Natural killer cell (primary cell): ENCODE measurements around the gene SLX4IP. TPM values are rescaled to one million over a fixed set of nuclear protein-coding genes. Genes with fewer than 3 reads are reported as not detected.

Experiments
- ATAC-seq, 3 donors: fragments of 150-1000 bp in 2 of 3; fragments of 200-7000 bp in 1 of 3; cut with Tn5 transposase; 1 replicate in 1 of 3; 2 replicates in 2 of 3; pipeline ENCODE4 v1.10.0; 2021; ENCODE audit warnings: mild to moderate bottlenecking in 2 of 3, moderate library complexity in 2 of 3
- DNase-seq, 2 donors: peaks; one replicate each; pipeline versions ENCODE4 v3.0.0 to v3.0.0-alpha.2; 2013 to 2021; ENCODE audit warnings: mixed read lengths in 1 of 2
- H3K27ac ChIP-seq: one replicate; pipeline ENCODE4 v1.5.1; 2013; ENCODE audit warnings: mild to moderate bottlenecking, low read length
- H3K27me3 ChIP-seq: one replicate; pipeline ENCODE4 v1.6.1; 2013; ENCODE audit warnings: low read length; ENCODE audit not compliant: control insufficient read depth, insufficient read depth
- H3K36me3 ChIP-seq: one replicate; pipeline ENCODE4 v1.6.1; 2013; ENCODE audit warnings: low read length; ENCODE audit not compliant: control insufficient read depth, insufficient read depth
- H3K4me1 ChIP-seq: one replicate; pipeline ENCODE4 v1.6.1; 2013; ENCODE audit warnings: low read length; ENCODE audit not compliant: control insufficient read depth, insufficient read depth
- H3K4me3 ChIP-seq: one replicate; pipeline ENCODE4 v1.5.1; 2013; ENCODE audit warnings: low read length
- H3K9me3 ChIP-seq: one replicate; pipeline ENCODE4 v1.6.1; 2013; ENCODE audit warnings: low read length; ENCODE audit not compliant: control insufficient read depth, insufficient read depth
- H3K27ac Mint-ChIP-seq, 2 donors: one replicate each; pipeline ENCODE4 v1.8.0; 2022; ENCODE audit warnings: mild to moderate bottlenecking in 2 of 2, mixed read lengths in 2 of 2, moderate library complexity in 1 of 2
- H3K27me3 Mint-ChIP-seq, 2 donors: one replicate each; pipeline ENCODE4 v1.8.0; 2022; ENCODE audit warnings: low read depth in 2 of 2, mixed read lengths in 2 of 2
- H3K36me3 Mint-ChIP-seq: one replicate; pipeline ENCODE4 v1.8.0; 2022; ENCODE audit warnings: mixed read lengths
- H3K4me1 Mint-ChIP-seq, 2 donors: one replicate each; pipeline ENCODE4 v1.8.0; 2022; ENCODE audit warnings: mixed read lengths in 2 of 2
- H3K4me3 Mint-ChIP-seq: one replicate; pipeline ENCODE4 v1.8.0; 2022; ENCODE audit warnings: mild to moderate bottlenecking, moderate library complexity, mixed read lengths
- H3K9me3 Mint-ChIP-seq, 2 donors: one replicate each; pipeline ENCODE4 v1.8.0; 2022; ENCODE audit warnings: mixed read lengths in 2 of 2
- WGBS: methylation state at CpG from one replicate; pipeline ENCODE4 v1.1.7; 2013; ENCODE audit warnings: missing lambda C conversion rate; ENCODE audit not compliant: insufficient coverage; 5-methylcytosine and 5-hydroxymethylcytosine counted together
- intact Hi-C: fragments of 100-400 bp; cut with micrococcal nuclease; formaldehyde crosslinking; loops from one replicate; pipeline ENCODE4 v1.14.2; 2022
- total RNA-seq, 4 donors: library from RNA; stranded (reverse); fragments of 120-200 nt in 1 of 4; gene quantifications; one replicate each; pipeline versions ENCODE4 v1.2.3 to v1.2.4, GENCODE V29; 2013 to 2022
- TF ChIP-seq, protein P1 (sequence below): fragments of 200-600 bp; IDR thresholded peaks from one replicate; pipeline ENCODE4 v1.8.0; 2022; ENCODE audit warnings: antibody characterized with exemption

SLX4IP gene
- total RNA-seq, 3 donors from 2014 or later (not counting 1 experiment from before 2014, with no cell fraction given): 2.9 to 5.5 (median 5.2) TPM

DNA sequence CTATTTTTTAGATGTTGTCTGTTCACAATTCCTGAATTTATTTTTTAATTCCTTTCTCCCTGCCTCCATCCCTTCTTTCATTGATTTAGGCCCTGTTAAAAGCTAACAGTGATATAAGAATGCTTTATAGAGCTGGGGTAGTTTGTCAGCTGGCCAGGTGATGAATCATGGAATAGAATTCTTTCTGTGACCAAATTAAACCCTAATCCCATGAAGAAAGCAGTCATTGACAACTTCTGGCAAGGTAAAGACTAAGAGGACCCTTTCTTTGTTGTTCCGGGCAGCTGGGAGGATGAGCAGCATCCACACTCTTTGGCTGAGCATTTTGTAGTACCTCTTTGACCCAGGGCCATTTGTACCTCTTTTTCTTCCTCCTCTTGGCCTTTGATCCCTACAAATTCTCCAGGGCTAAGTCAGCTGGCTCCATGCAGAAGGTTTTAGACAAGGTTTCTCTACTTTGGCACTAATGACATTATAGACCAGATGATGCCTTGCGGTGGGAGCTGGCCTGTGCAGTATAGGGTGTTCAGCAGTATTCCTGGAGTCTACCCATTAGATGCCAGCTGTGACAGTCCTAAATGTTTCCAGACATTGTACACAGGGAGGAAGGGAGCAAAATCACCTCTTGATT lies 102.9 kb downstream of the SLX4IP start:
- DNase-seq (no peak), ATAC-seq (no peak)
- Mint-ChIP-seq H3K36me3 (no peaks in the 10 kb centered on the region), H3K9me3 (no peaks in the 10 kb centered on the region), H3K27me3 (no peaks in the 10 kb centered on the region), H3K27ac (no peak overlapping the region), H3K4me3 (no peak overlapping the region), H3K4me1 (peaks cover 20 to 21% of the 10 kb centered on the region in 2 donors)
- H3K27me3 ChIP-seq: no peaks in the 10 kb centered on the region
- TF ChIP-seq, protein P1, sequence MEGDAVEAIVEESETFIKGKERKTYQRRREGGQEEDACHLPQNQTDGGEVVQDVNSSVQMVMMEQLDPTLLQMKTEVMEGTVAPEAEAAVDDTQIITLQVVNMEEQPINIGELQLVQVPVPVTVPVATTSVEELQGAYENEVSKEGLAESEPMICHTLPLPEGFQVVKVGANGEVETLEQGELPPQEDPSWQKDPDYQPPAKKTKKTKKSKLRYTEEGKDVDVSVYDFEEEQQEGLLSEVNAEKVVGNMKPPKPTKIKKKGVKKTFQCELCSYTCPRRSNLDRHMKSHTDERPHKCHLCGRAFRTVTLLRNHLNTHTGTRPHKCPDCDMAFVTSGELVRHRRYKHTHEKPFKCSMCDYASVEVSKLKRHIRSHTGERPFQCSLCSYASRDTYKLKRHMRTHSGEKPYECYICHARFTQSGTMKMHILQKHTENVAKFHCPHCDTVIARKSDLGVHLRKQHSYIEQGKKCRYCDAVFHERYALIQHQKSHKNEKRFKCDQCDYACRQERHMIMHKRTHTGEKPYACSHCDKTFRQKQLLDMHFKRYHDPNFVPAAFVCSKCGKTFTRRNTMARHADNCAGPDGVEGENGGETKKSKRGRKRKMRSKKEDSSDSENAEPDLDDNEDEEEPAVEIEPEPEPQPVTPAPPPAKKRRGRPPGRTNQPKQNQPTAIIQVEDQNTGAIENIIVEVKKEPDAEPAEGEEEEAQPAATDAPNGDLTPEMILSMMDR: no peak
- H3K9me3 ChIP-seq: no peaks in the 10 kb centered on the region
- WGBS: 94% methylated on average over 2 of the region's 2 CpGs
- H3K27ac ChIP-seq: no peak overlapping the region
- H3K36me3 ChIP-seq: no peaks in the 10 kb centered on the region
- intact Hi-C loops: no loop called here
- no peak overlapping the region for H3K4me3 ChIP-seq
- no peaks in the 10 kb centered on the region for H3K4me1 ChIP-seq

DNA sequence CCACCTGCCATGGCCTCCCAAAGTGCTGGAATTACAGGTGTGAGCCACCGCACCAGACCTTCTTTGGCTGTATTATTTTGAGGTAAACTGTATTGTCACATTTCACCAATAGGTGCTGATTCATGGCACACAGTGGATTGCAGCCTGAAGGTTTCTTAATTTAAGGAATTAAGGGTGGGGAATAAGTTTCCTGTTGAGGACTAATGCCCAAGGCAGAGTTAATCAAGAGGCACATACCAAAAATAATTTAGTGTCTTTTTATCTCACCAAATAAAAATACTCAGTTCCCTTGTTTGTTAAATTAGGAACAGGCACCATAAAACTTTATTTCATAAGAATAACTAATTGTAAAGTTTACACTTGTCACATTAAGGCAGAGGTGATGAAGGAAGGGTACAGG lies 103.7 kb downstream of the SLX4IP start:
- no peaks in the 10 kb centered on the region for H3K27me3 Mint-ChIP-seq
- no peak overlapping the region for H3K27ac Mint-ChIP-seq
- no peak overlapping the region for H3K4me3 Mint-ChIP-seq
- DNase-seq: no peak
- no peaks in the 10 kb centered on the region for H3K36me3 Mint-ChIP-seq
- intact Hi-C loops: no loop called here
- Histone ChIP-seq H3K36me3 (no peaks in the 10 kb centered on the region), H3K27me3 (no peaks in the 10 kb centered on the region), H3K27ac (no peak overlapping the region), H3K4me1 (no peaks in the 10 kb centered on the region), H3K9me3 (no peaks in the 10 kb centered on the region), H3K4me3 (no peak overlapping the region)
- no peak for ATAC-seq
- H3K9me3 Mint-ChIP-seq: no peaks in the 10 kb centered on the region
- WGBS: 50% methylated on average over 1 of the region's 1 CpG
- TF ChIP-seq, protein P1: no peak
- H3K4me1 Mint-ChIP-seq: peaks cover 26 to 29% of the 10 kb centered on the region in 2 donors

DNA sequence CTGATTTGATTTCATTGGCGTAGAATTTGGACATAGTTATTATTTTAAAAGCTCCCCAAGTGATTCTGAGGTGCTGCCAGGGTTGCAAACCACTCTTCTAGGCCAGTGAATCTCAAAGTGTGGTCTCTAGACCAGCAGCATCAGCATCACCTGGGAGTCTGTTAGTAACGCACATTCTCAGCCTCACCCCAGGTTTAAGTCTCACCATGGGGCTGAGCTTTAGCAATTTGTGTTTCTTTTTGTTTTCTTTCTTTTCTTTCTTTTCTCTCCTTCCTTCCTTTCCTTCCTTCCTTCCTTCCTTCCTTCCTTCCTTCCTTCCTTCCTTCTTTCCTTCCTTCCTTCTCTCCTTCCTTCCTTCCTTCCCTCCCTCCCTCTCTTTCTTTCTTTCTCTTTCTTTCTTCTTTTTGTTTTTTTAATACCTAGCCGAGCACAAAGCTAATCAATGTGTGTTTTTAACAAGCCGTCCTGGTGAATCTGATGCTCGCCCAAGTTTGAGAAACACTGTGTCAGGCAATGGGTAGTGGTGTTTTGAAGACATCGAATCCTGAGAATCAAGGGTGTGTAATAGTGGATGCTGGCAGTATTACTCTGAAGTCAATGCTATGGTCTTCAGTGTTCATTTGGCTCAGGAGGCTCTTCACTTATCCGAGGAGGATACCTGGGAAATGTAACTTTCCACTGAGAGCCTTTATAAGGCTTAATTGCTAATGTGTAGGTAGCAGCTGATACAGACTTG lies 104.9 kb downstream of the SLX4IP start:
- H3K9me3 ChIP-seq: no peaks in the 10 kb centered on the region
- Mint-ChIP-seq H3K4me1 (peaks cover 26 to 33% of the 10 kb centered on the region in 2 donors), H3K27me3 (no peaks in the 10 kb centered on the region), H3K4me3 (no peak overlapping the region), H3K9me3 (no peaks in the 10 kb centered on the region), H3K27ac (no peak overlapping the region), H3K36me3 (no peaks in the 10 kb centered on the region)
- no peak overlapping the region for H3K27ac ChIP-seq
- TF ChIP-seq, protein P1: no peak
- no peak overlapping the region for H3K4me3 ChIP-seq
- no peak for ATAC-seq
- DNase-seq: no peak
- intact Hi-C loops: no loop called here
- no peaks in the 10 kb centered on the region for H3K27me3 ChIP-seq
- no peaks in the 10 kb centered on the region for H3K36me3 ChIP-seq
- H3K4me1 ChIP-seq: no peaks in the 10 kb centered on the region
- WGBS: 92% methylated on average over 6 of the region's 7 CpGs
